Stomach (tissue), 4 donors: Measurements from ENCODE around the gene TESPA1.

Source experiments
- CTCF ChIP-seq, 7 experiments: fragments of 450-650 bp in 4 of 7; fragments of 200-600 bp in 3 of 7; sonication (generic) in 3 of 7; IDR thresholded peaks; one replicate each; pipeline ENCODE4 v1.5.1; 2016 to 2019; ENCODE audit warnings: antibody characterized with exemption in 7 of 7, control low read depth in 2 of 7, mild to moderate bottlenecking in 1 of 7
- EP300 ChIP-seq: sonication (generic); formaldehyde crosslinking; IDR thresholded peaks from one replicate; pipeline ENCODE4 v1.6.1; 2017; ENCODE audit warnings: antibody characterized with exemption

GRCh38 chr12:54997929-54998522 lies 13.5 kb upstream of the TESPA1 start:
- TF ChIP-seq EP300 (no peak), CTCF (IDR thresholded peaks at IDR 0.05) (no peak)
